ENCODE measurements around the gene PLIN3. TPM values are rescaled to one million over a fixed set of nuclear protein-coding genes. Genes with fewer than 3 reads are reported as not detected.

PLIN3 gene
- total and polyA plus RNA-seq, 11 donors: 10.0 to 102 (median 22.9) TPM

GRCh38 chr19:4817467-4818277, 49.8 kb downstream of the PLIN3 start:
- H3K9me3 ChIP-seq: no peaks in the 10 kb centered on the region
- H3K27me3 ChIP-seq: no peaks in the 10 kb centered on the region
- no peak for ATAC-seq
- DNase-seq: peak in 3 of 5 donors; percentile 28 to 46 (median 45)
- intact Hi-C loops (cut with DNase I): loop anchor here in 3 of 10 donors (2.0 to 5.0 kb wide), 3 partner anchors 13 to 215 kb away; partner anchors contain the start of gene TICAM1 (in 1 of the 3)
- peaks cover 0 to 46% (median 23%) of the 10 kb centered on the region in 9 donors for H3K36me3 ChIP-seq
- peaks cover 0 to 26% (median 16%) of the 10 kb centered on the region in 12 donors for H3K4me1 ChIP-seq
- H3K27ac ChIP-seq: no peak overlapping the region
- TF ChIP-seq POLR2A (IDR thresholded peaks at IDR 0.05) (no peak), CTCF (IDR thresholded peaks at IDR 0.05) (no peak)
- 83 to 95% (median 85%) methylated on average over 21 to 32 of the region's 32 CpGs for WGBS, 4 donors
- H3K4me3 ChIP-seq: no peak overlapping the region

GRCh38 chr19:4816950-4817278, 50.6 kb downstream of the PLIN3 start:
- peaks cover 0 to 28% (median 19%) of the 10 kb centered on the region in 12 donors for H3K4me1 ChIP-seq
- no peak overlapping the region for H3K27ac ChIP-seq
- intact Hi-C loops (cut with DNase I): loop anchor here in 3 of 10 donors (2.0 to 5.0 kb wide), 3 partner anchors 14 to 215 kb away; partner anchors contain the start of gene TICAM1 (in 1 of the 3)
- DNase-seq (no peak), ATAC-seq (no peak)
- H3K36me3 ChIP-seq: peaks cover 0 to 42% (median 23%) of the 10 kb centered on the region in 9 donors
- H3K27me3 ChIP-seq: no peaks in the 10 kb centered on the region
- H3K4me3 ChIP-seq: no peak overlapping the region
- no peaks in the 10 kb centered on the region for H3K9me3 ChIP-seq
- 94 to 96% (median 94%) methylated on average over 16 of the region's 16 CpGs for WGBS, 4 donors
- TF ChIP-seq CTCF (IDR thresholded peaks at IDR 0.05) (no peak), POLR2A (IDR thresholded peaks at IDR 0.05) (no peak)

GRCh38 chr19:4816202-4816949, 51.1 kb downstream of the PLIN3 start:
- intact Hi-C loops (cut with DNase I): loop anchor here in 3 of 10 donors (2.0 to 5.0 kb wide), 3 partner anchors 14 to 216 kb away; partner anchors contain the start of gene TICAM1 (in 1 of the 3)
- Histone ChIP-seq H3K27me3 (no peaks in the 10 kb centered on the region), H3K27ac (peak overlapping the region in 6 of 12 donors; percentile 12 to 66 (median 23)), H3K4me1 (peaks cover 0 to 34% (median 19%) of the 10 kb centered on the region in 12 donors), H3K4me3 (peak overlapping the region in 5 of 12 donors; percentile 0 to 43 (median 20)), H3K36me3 (peaks cover 0 to 42% (median 23%) of the 10 kb centered on the region in 9 donors), H3K9me3 (no peaks in the 10 kb centered on the region)
- TF ChIP-seq CTCF (IDR thresholded peaks at IDR 0.05): no peak
- TF ChIP-seq POLR2A (IDR thresholded peaks at IDR 0.05): no peak
- 92 to 95% (median 93%) methylated on average over 20 to 35 of the region's 35 CpGs for WGBS, 4 donors
- ATAC-seq (no peak), DNase-seq (no peak)
